LHCN-M2 (cell line): ENCODE measurements around the gene TRIM69. TPM values are rescaled to one million over a fixed set of nuclear protein-coding genes. Genes with fewer than 3 reads are reported as not detected.
"Not testable (repeated sequence)": the region's sequence is repeated elsewhere in the genome, so short reads cannot be mapped to it uniquely, and the experiment has no call there.

Source experiments
- DNase-seq: peaks from one replicate; pipeline ENCODE4 v3.0.0-alpha.2; 2012; ENCODE audit warnings: low read depth
- total RNA-seq: library from RNA; depleted of rRNA; stranded (reverse); fragments of >200 nt; gene quantifications from 2 replicates; pipeline ENCODE4 v1.2.3, GENCODE V29; 2014

Gene TRIM69
- total RNA-seq, 1 experiment from 2014 or later, result 15.7 TPM

DNA sequence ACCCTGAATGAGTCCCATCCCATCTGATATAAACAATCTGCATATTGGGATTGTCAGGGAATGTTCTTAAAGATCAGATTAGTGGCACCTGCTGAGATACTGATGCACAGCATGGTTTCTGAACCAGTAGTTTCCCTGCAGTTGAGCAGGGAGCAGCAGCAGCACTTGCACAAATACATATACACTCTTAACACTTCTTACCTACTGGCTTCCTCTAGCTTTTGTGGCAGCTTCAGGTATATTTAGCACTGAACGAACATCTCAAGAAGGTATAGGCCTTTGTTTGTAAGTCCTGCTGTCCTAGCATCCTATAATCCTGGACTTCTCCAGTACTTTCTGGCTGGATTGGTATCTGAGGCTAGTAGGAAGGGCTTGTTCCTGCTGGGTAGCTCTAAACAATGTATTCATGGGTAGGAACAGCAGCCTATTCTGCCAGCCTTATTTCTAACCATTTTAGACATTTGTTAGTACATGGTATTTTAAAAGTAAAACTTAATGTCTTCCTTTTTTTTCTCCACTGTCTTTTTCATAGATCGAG is 20.5 kb upstream of the TRIM69 start:
- DNase-seq, result no peak

DNA sequence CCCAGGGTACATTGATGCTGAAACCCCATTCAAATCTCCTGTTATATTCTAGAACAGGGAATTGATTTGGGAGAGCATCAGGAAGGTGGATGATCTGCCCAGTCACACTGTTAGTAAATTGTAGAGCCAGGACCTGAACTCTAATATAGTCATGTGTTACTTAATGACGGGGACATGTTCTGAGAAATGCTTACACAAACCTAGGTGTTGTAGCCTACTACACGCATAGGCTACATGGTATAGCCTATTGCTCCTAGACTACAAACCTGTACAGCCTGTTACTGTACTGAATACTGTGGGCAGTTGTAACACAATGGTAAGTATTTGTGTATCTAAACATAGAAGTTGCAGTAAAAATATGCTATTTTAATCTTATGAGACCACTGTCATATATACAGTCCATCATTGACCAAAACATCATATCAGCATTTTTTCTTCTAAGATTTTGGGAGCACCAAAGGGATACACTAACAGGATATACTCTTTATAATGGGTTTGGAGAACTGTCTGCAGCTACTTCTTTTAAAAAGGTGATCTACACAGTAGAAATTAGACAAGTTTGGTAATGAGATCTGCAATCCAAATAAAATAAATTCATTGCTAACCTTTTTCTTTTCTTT is 19.2 kb upstream of the TRIM69 start:
- DNase-seq, result no peak

DNA sequence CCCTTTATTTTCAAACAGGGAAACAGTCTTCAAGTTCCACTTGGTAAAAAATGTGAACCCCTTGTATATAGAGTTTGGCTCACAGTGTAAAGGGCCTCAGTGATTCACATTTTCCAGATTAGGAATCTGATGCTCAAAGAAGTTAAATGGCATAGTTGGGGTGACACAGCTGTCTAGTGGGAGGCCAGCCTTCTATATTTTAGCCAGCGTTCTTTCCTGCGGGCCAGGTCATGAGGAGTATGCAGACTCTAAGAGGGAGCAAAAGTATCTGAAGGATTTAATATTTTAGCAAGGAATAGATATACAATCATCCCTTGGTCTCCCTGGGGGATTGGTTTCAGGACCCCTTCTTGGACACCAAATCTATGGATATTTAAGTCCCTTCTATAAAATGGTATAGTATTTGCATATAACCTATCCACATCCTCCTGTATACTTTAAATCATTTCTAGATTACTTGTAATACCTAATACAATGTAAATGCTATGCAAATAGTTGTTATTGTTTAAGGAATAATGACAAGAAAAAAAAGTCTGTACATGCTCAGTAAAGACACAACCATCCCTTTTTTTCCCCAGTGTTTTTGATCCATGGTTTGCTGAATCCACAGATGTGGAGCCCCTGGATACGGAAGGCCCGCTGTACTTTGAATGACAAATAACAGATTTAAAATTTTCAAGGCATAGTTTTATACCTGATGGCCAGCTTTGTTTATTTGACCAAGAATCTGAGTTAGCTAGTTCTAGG is 18.0 kb upstream of the TRIM69 start:
- no peak for DNase-seq

DNA sequence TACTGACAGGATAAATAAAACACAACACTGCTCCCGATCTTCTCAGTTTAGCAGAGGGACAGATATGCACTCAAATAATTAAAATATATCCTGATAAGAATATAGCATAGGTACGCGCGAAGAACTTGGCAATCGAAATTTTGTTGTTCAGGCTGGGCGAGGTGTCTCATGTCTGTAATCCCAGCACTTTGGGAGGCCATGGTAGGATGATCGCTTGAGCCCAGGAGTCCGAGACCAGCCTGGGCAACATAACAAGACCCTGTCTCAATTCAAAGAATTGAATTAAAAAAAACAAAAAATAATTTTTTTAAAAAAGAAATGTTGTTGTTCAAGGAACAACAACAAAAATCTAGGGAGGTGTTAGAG is 17.4 kb upstream of the TRIM69 start:
- no peak for DNase-seq

DNA sequence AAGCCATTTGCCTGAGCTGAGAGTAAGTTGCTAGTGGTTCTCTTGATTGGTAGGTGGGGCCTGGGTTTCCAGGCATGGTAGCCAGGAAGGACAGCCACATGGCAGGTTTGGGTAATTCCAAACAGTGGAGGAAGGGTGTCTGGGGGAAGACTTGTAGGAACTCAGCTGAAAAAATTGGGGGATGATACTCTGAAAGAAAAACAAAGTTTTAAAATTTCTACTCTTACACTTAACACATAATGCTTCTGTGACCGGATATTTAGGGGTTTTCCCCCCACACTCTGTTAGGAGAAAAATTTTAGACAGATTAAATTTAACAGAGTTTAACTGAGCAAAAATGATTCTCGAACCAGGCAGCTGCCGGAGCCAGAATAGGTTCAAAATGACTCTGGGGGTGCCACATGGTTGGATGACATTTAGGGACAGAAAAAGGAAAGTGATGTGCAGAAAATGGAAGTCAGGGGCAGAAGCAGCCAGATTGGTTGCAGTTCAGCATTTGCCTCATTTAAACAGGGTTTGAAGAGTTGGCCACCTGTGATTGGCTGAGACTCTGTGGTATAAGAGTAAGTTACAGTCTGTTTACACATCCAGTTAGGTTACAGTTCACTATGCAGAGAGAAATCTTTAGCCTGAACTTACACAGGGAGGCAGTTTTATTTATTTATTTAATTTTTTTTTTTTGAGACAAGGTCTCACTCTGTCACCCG is 16.9 kb upstream of the TRIM69 start:
- DNase-seq, result peak; percentile 34

DNA sequence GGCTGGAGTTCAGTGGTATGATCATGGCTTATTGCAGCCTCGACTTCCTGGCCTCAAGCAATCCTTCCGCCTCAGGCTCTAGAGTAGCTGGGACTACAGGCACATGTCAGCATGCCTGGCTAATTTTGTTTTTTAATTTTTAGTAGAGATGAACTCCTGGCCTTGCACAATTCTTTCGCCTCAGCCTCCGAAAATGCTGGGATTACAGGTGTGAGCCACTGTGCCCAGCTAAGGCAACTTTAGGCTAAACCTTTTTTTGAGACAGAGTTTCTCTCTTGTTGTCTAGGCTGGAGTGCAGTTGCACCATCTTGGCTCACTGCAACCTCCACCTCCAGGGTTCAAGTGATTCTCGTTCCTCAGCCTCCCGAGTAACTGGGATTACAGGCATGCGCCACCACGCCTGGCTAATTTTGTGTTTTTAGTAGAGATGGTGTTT is 16.3 kb upstream of the TRIM69 start:
- not testable (repeated sequence) for DNase-seq

DNA sequence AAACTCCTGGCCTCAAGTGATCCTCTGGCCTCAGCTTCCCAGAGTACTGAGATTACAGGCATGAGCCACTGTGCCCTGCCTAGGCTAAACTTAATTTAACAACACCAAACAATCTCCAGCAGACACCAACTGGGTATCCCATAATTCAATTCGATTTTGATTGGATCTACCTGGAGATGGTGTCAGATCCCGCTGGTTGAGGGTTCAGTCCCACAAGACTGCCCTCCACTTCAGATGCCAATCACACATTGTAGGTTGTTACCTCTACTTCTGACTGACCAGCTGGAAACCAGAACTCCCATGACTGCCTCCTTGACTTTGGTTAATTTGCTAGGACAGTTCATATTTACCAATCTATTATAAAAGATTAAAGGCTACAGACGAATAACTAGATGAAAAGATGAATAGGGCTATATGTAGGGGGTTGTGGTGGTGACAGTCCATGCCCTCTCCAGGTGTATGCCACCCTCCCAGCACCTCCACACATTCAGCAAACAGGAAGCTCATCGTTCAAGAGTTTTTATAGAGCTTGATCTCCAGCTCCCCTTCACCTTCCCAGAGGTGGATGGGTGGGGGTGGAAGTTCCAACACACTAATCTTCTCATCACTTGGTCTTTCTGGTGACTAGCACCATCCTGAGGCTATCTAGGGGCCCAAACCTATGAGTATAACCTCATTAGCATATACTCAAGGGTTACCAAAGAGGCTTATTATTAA is 15.7 kb upstream of the TRIM69 start:
- DNase-seq, result no peak

DNA sequence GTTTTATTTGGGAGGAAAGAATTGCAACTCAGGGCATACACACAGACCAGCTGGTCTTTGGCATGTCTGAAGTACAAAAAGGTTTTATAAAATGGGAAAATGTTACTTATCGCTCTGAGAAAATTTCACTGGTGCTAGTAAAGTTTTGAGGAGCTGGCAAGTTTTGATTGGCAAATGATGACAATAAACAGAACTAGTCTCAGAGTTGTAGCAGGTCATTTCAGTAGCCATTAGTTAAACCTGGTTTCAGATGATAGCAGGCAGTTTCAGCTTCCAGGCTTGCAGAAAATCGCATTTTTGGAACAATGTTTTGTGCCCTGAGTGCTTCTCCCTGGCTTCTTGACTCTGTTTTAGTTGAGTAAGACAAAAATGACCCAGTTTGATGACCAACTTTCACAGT is 14.3 kb upstream of the TRIM69 start:
- DNase-seq, result no peak

DNA sequence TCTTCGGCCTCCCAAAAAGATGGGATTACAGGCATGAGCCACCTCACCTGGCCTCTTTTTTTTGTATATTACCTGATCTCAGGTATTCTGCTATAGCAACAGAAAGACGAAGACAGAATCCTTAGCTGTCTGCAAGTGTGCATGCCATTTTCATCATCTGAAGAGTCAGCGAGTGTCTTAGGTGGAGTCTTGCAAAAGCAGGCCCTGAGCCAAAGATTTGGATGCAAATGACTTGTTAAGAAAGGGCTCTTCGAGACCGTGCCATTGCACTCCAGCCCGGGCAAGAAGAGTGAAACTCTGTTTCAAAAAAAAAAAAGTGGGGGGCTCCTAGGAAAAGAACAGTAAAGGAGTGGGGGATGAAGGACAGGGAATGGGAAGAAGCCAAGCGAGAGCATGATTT is 10.2 kb upstream of the TRIM69 start:
- DNase-seq, result no peak

DNA sequence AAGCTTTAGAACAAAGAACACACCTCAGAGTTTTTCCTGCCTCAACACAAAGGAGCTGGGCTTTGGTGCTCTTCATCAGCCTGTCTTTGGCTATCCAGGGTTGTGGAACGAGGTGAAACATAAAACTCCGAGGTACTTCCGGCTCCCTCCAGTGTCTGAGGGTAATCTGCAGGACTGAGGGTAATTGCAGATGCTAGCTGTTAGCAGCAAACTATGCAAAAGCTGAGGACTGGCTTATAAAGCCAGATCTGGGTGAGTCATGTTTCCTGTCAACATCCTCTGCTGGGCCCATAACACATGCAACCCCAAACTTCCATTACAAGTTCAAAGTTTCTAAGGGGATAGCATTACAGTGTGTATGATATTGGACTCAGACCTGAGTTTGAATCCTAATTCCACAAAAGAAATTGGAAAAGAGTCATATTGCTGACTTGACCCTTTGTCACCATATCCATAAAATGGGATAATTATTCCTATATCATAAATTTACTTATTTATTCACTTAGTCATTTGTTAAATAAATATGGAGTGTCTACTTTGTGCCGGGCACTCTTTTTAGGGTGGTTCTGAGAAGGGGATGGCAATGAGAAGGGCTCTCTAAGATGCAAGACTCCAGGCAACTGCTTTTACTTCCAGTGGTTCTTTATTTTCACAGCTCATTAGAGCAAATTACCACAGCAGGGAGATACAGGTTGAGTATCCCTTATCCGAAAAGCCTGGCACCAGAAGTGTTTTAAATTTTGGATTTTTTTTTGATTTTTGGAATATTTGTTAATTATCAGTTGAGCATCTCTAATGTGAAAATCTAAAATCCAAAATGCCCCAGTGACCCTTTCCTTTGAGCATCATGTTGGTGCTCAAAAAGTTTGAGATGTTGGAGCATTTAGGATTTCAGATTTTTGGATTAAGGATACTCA is 9.5 kb upstream of the TRIM69 start:
- DNase-seq, result peak; percentile 95

DNA sequence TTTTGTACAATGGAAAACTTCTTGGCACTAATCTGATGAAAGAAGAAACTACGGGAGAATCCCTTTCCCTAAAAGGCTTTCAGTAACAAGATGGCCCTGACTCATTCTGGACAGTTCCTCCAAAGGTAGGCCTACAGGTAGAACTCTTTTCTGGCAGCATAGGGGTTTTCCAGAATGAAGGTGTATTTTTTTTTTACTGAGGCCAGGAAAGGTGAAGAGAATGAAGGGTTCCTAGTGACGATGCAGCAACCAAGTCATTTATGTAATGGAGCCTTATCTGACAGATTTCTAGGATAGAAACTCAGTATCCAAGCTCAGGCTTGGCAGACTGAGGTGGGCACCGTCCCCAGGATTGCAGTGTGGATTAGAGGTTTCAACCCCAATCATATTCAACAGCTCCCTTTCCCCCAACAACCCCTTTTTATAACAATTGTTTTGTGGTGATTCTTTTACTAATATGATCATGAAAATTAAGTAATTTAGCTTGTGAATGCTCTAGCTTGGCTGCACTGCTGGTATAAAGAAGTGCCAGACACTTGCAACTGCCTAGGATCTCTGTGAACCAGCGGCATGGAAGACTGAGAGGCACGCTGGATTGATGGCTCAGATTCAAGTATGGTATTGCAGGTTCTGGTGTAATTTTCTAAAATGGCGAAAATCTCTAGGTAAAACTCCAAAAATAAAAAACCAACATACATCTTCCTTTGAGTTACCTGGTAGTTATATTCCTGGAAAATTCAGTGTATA is 8.7 kb upstream of the TRIM69 start:
- DNase-seq, result no peak

DNA sequence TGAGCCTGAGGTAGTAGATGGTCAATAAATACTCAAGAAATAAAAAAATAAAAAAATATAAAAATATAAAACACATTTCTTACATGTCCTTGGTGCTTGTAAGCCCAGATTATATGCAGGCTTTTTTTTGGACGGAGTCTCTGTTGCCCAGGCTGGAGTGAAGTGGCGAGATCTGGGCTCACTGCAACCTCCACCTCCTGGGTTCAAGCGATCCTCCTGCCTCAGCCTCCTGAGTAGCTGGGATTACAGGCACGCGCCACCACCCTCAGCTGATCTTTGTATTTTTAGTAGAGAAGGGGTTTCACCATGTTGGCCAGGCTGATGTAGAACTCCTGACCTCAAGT is 8.1 kb upstream of the TRIM69 start:
- DNase-seq, result not testable (repeated sequence)

DNA sequence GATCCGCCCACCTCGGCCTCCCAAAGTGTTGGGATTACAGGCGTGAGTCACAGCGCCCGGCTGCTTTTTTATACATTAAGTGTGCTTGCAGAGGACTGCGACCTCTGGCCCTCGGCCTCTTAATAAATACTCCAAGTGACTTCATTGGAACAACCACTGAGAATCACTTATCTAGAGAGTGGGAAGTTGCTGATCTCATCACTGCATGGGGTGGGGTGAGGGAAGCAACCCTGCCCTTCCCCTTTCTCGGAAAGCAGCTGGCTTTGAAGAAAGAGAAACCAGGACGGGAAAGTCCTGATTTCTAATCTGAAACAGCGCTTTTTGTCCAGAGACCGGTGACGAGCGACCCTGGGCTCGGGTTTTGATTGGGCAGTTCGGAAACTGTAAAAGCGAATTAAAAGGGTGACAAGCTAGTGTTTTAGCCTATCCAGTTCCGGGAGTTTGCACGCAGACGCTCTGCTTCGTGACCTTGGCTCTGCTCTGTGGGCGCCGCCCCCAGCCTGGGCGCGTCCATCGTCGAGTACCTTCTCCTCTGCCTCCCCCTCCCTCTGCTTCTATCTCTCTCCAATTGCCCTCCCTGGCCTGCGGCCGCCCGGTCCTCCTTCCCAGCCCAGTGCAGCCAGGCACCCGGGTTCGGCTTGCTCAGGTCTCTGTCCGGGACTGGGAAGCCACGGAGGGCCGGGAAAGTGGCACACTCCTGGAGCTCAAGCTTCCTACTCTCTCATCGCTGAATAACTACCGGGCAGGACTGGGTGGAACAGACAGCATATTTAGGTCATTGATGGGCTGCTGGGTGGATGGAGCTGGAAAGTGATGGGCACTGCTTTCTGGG is 7.5 kb upstream of the TRIM69 start:
- peak; percentile 99 for DNase-seq

DNA sequence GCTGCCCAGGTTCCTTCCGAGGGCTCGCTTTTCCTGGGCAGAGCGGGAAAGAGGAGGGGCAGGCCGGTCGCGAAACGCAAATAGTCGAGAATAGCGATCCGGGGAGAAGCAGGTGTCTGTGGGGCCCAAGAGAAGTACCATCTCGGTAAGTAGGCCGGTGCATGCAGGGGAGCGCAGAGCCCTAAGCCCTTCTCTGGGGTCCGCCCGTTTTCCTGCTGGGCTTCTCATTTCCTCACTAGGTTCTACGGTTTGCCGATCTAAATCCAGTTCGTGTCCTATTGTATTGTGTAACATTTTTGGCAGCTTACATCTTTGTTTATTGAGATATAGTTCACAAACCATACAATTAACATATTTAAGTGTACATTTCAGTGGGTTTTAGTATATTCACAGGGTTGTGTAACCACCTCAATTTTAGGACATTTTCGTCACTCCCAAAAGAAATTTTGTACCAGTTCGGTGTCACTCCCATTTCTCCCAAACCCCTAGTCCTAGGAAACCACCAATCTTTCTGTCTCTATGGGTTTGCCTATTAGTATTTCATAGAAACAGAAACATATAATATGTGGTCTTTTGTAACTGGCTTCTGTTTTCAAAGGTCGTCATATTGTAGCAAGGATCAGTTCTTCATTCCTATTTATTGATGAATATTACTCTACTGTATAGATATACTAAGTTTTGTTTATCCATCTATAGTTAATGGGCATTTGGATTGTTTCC is 6.8 kb upstream of the TRIM69 start:
- DNase-seq, result no peak

DNA sequence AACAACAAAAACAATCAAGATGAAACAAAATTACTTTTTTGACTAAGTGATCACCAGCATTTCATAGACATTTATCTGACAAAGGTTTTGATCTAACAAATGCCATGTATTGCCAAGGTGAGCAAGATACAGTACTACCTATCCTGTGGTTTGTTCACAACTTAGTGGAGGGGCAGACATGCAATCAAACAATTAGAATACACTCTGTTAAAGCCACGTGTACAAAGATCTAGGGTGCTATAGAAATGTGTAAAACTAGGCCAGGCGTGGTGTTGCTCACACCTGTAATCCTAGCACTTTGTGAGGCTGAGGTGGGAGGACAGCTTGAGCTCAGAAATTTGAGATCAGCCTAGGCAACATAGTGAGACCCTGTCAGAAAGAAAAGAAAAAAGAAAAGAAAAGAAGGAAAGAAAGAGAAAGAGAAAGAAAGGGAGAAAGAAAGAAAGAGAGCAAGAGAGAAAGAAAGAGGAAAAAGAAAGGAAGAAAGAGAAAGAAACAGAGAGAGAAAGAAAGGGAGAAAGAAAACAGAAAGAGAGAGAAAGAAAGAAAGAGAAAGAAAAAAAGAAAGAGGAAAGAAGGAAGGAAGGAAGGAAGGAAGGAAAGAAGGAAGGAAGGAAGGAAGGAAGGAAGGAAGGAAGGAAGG is 1.4 kb upstream of the TRIM69 start:
- DNase-seq, result no peak

DNA sequence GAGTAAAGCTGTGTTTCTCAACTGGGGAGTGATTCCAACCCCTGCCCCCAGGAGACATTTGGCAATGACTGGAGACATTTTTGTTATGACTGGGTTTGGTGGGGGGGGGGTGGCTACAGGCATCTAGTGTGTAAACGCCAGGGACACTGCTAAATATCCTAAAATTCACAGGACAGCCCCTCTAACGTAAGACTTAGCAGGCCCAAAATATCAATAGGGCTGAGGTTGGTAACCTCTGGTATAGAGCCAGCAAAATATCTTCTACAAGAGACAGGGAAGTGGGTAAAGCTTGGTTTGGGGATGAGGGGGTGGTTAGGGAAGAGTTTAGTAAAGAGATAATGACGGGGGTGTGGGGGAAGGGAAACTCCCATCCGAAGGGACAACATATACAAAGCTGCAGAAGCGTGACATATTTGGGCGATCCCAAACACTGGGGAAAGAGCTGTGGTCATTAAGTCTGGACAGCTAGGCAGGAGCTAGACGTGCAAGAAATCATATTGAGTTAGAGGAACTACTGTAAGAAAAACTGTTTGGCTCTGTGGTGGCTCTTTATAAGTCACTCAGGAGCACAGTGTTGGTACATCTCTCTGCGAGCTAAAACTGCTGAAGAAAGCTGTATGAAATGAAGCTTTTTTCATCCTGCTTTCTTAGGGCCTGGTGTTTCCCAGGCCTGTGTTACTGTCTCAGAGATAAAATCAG is 697 bp upstream of the TRIM69 start:
- no peak for DNase-seq

DNA sequence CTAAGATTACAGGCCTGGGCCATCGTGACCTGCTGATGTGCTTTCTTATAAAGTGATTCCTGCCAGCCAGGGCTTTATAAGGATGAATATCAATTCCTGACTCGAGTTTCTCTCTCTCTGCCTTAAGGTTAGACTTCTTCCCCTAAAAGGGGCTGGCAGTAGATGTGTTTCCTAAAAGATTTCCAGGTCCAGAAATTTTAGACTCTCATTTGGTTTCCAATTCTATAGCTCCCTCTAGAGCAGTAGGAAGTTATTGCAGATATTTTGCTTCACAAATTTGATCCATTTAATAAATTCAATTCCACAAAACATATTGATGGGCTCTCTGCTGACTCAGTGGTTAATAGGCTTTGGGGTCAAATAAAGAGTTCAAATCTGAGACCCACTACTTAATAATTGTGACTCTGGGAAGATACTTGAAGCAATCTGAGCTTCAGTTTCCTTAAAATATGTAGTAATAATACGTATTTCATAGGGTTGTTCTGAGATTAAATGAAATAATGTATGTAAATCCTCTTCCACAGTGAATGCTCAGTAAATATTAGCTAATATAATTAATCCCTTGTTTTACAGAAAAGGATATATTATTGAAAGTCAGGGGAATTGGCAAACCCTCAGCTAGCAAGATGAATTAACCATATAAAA is 2.1 kb downstream of the TRIM69 start:
- peak; percentile 65 for DNase-seq
